ENCODE data around the gene ACTG1.
"Not testable (repeated sequence)": the region's sequence is repeated elsewhere in the genome, so short reads cannot be mapped to it uniquely, and the experiment has no call there.

GRCh38 chr17:81531013-81531412 lies 18.4 kb upstream of the ACTG1 start:
- TF ChIP-seq YY1 (IDR thresholded peaks at IDR 0.05; ENCODE audit: insufficient read depth, insufficient read length); ZNF274 (IDR thresholded peaks at IDR 0.05; ENCODE audit: low read depth, low read length): not testable (repeated sequence)

All from NT2/D1 (cell line).